ENCODE measurements around the gene PTPRG. TPM values are rescaled to one million over a fixed set of nuclear protein-coding genes. Genes with fewer than 3 reads are reported as not detected.

Gene PTPRG
- total and polyA plus RNA-seq, 7 donors = 0.69 to 76.3 (median 62.7) TPM

- no peak for DNase-seq
- H3K9me3 ChIP-seq = no peaks in the 10 kb centered on the region
- WGBS, 2 donors = 83 to 88% methylated on average over 2 of the region's 2 CpGs
- TF ChIP-seq CTCF (IDR thresholded peaks at IDR 0.05) (no peak), EP300 (IDR thresholded peaks at IDR 0.05) (no peak), POLR2AphosphoS5 (IDR thresholded peaks at IDR 0.05) (no peak), POLR2A (IDR thresholded peaks at IDR 0.05) (no peak)
- H3K27me3 ChIP-seq = no peaks in the 10 kb centered on the region
- H3K4me1 ChIP-seq = peaks cover 0 to 53% (median 33%) of the 10 kb centered on the region in 4 donors
- H3K4me3 ChIP-seq = no peak overlapping the region
- peak overlapping the region in 2 of 4 donors; percentile 65 to 77 for H3K27ac ChIP-seq
- H3K36me3 ChIP-seq = no peaks in the 10 kb centered on the region
- intact Hi-C loops (cut with DNase I) = no loop called here
Observed at GRCh38 chr3:62095756-62096155, 534.4 kb downstream of the PTPRG start.

DNA sequence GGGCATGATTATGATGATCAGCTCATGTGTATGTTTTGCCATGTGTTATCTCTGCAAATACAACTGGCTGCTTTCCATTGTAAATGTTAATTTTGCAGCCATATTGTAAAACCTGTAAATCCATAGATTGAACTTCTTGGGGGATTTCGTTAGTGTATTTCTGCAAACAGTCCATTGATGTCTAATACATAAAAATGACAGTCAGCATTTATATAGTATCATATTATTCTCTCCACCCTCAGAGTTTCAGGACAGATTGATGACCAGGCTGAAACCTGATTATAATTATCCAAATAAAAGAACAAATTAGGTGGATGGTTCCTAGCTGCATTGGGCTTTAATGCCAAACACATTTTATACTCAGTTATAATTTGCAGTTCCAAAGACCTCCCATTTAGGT, 535.1 kb downstream of the PTPRG start:
- Histone ChIP-seq H3K27ac (peak overlapping the region in 3 of 4 donors; percentile 61 to 77 (median 65)), H3K27me3 (no peaks in the 10 kb centered on the region), H3K36me3 (no peaks in the 10 kb centered on the region), H3K4me1 (peaks cover 0 to 55% (median 40%) of the 10 kb centered on the region in 4 donors), H3K9me3 (no peaks in the 10 kb centered on the region), H3K4me3 (no peak overlapping the region)
- TF ChIP-seq CTCF (IDR thresholded peaks at IDR 0.05) = no peak
- no peak for TF ChIP-seq POLR2AphosphoS5 (IDR thresholded peaks at IDR 0.05)
- TF ChIP-seq POLR2A (IDR thresholded peaks at IDR 0.05) = no peak
- TF ChIP-seq EP300 (IDR thresholded peaks at IDR 0.05) = no peak
- WGBS, 2 donors = 55 to 81% methylated on average over 1 of the region's 1 CpG
- DNase-seq = no peak
- intact Hi-C loops (cut with DNase I) = no loop called here

GRCh38 chr3:62097121-62097520, 535.8 kb downstream of the PTPRG start:
- peak; percentile 67 for DNase-seq
- H3K36me3 ChIP-seq = no peaks in the 10 kb centered on the region
- H3K9me3 ChIP-seq = no peaks in the 10 kb centered on the region
- H3K4me3 ChIP-seq = no peak overlapping the region
- intact Hi-C loops (cut with DNase I) = no loop called here
- no peak for TF ChIP-seq POLR2A (IDR thresholded peaks at IDR 0.05)
- peak; percentile 52 to 68 (median 62) for TF ChIP-seq POLR2AphosphoS5 (IDR thresholded peaks at IDR 0.05)
- peak; percentile 56 to 77 (median 65) for TF ChIP-seq EP300 (IDR thresholded peaks at IDR 0.05)
- H3K4me1 ChIP-seq = peaks cover 0 to 61% (median 40%) of the 10 kb centered on the region in 4 donors
- peak overlapping the region in 3 of 4 donors; percentile 61 to 77 (median 65) for H3K27ac ChIP-seq
- no peaks in the 10 kb centered on the region for H3K27me3 ChIP-seq
- 85 to 90% methylated on average over 9 of the region's 9 CpGs for WGBS, 2 donors

DNA sequence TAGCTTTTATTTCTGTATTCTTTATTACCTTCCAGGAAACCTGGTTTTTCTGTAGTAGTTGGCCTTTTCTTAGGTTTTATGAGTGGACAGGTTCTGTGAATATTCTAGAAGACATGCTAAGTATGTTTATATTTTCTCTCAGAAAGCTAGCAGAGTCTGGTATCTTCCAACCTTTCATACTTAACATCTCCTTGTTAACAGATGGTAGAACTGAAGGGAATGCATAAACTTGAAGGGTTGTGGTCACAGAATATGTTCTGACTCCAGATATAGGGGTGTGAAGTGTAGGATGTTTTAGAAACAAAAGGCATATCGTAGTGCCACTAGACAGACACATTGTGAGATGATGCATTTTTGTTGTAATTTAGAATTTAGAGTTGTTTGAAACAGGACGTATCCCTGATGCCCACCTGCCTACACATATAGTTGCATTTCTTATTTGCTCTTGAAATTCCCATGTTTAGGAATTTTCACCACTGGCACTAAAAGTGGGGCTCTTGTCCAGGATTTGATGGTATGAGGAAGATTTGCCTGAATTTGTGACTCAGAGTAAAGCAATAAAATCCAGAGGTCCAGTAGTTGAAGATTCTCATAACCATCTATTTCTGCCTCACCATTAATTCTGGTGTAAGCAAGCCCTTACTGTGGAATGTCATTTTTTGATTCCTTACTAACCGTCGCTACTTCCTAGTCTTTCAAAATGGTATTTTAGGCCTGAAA, 537.4 kb downstream of the PTPRG start:
- peaks cover 0 to 67% (median 40%) of the 10 kb centered on the region in 4 donors for H3K4me1 ChIP-seq
- no peak for TF ChIP-seq POLR2A (IDR thresholded peaks at IDR 0.05)
- no peak for TF ChIP-seq POLR2AphosphoS5 (IDR thresholded peaks at IDR 0.05)
- no peak for TF ChIP-seq CTCF (IDR thresholded peaks at IDR 0.05)

GRCh38 chr3:62100282-62100989, 539.1 kb downstream of the PTPRG start:
- Histone ChIP-seq H3K9me3 (no peaks in the 10 kb centered on the region), H3K27me3 (no peaks in the 10 kb centered on the region), H3K4me3 (no peak overlapping the region), H3K36me3 (no peaks in the 10 kb centered on the region), H3K4me1 (peaks cover 0 to 56% (median 36%) of the 10 kb centered on the region in 4 donors), H3K27ac (peak overlapping the region; percentile 13 to 51 (median 30))
- 69 to 76% methylated on average over 7 of the region's 7 CpGs for WGBS, 2 donors
- DNase-seq = no peak
- intact Hi-C loops (cut with DNase I) = no loop called here
- TF ChIP-seq EP300 (IDR thresholded peaks at IDR 0.05) (no peak), CTCF (IDR thresholded peaks at IDR 0.05) (no peak), POLR2A (IDR thresholded peaks at IDR 0.05) (no peak), POLR2AphosphoS5 (IDR thresholded peaks at IDR 0.05) (no peak)

More for the DNA sequence above, 537.4 kb downstream of the PTPRG start:
- no peak for DNase-seq
- intact Hi-C loops (cut with DNase I) = no loop called here
- no peaks in the 10 kb centered on the region for H3K36me3 ChIP-seq
- H3K9me3 ChIP-seq = no peaks in the 10 kb centered on the region
- no peaks in the 10 kb centered on the region for H3K27me3 ChIP-seq
- 90 to 95% methylated on average over 4 of the region's 4 CpGs for WGBS, 2 donors
- H3K4me3 ChIP-seq = no peak overlapping the region
- H3K27ac ChIP-seq = peak overlapping the region in 2 of 4 donors; percentile 28 to 65
